Muscle of leg (tissue), 11 donors: ENCODE results near the gene MTHFD2L. TPM values are rescaled to one million over a fixed set of nuclear protein-coding genes. Genes with fewer than 3 reads are reported as not detected.
"Not testable (repeated sequence)": the region's sequence is repeated elsewhere in the genome, so short reads cannot be mapped to it uniquely, and the experiment has no call there.

Experiments used
- DNase-seq: peaks from one replicate; pipeline ENCODE4 v3.0.0; 2013
- H3K27ac ChIP-seq: one replicate; pipeline ENCODE4 v1.5.1; 2013; ENCODE audit warnings: mild to moderate bottlenecking, low read length, control low read depth
- H3K27me3 ChIP-seq: one replicate; pipeline ENCODE4 v1.6.1; 2013; ENCODE audit warnings: low read length; ENCODE audit not compliant: control insufficient read depth, insufficient read depth
- H3K36me3 ChIP-seq: one replicate; pipeline ENCODE4 v1.6.1; 2013; ENCODE audit warnings: low read length; ENCODE audit not compliant: control insufficient read depth, insufficient read depth
- H3K4me1 ChIP-seq: one replicate; pipeline ENCODE4 v1.6.1; 2013; ENCODE audit warnings: low read length; ENCODE audit not compliant: control insufficient read depth, insufficient read depth
- H3K4me3 ChIP-seq: one replicate; pipeline ENCODE4 v1.5.1; 2013; ENCODE audit warnings: low read length, control low read depth
- H3K9me3 ChIP-seq: replicated peaks from 2 replicates; pipeline ENCODE4 v1.6.1; 2013; ENCODE audit warnings: low read depth, low read length; ENCODE audit not compliant: control insufficient read depth
- WGBS: methylation state at CpG from one replicate; pipeline ENCODE4 v1.1.5; 2013; ENCODE audit warnings: missing lambda C conversion rate; ENCODE audit not compliant: insufficient coverage; 5-methylcytosine and 5-hydroxymethylcytosine counted together
- polyA plus RNA-seq, 8 donors: library from polyadenylated mRNA; unstranded; fragments of 120-200 nt; gene quantifications; one replicate each; pipeline versions ENCODE4 v1.2.1 to v1.2.3, GENCODE V29; 2013; ENCODE audit warnings: inconsistent platforms in 1 of 8, low replicate concordance in 1 of 8; ENCODE audit not compliant: insufficient read length in 8 of 8, insufficient read depth in 1 of 8
- total RNA-seq: library from RNA; stranded (reverse); fragments of 120-200 nt; gene quantifications from one replicate; pipeline ENCODE4 v1.2.4, GENCODE V29; 2013

Gene MTHFD2L
- total and polyA plus RNA-seq, 9 donors: 11.7 to 17.7 (median 14.4) TPM

DNA sequence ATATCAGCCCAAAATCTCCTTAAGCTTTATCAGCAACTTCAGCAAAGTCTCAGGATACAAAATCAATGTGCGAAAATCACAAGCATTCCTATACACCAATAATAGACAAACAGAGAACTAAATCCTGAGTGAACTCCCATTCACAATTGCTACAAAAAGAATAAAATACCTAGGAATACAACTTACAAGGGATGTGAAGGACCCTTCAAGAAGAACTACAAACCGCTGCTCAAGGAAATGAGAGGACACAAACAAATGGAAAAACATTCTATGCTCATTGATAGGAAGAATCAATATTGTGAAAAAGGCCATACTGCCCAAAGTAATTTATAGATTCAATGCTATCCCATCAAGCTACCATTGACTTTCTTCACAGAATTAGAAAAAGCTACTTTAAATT, 27.1 kb upstream of the MTHFD2L start:
- H3K27ac ChIP-seq, DNase-seq, H3K27me3 ChIP-seq, H3K36me3 ChIP-seq, H3K9me3 ChIP-seq, H3K4me1 ChIP-seq, H3K4me3 ChIP-seq: not testable (repeated sequence)
- WGBS: no CpG with 5 or more reads among the region's 2 CpGs

DNA sequence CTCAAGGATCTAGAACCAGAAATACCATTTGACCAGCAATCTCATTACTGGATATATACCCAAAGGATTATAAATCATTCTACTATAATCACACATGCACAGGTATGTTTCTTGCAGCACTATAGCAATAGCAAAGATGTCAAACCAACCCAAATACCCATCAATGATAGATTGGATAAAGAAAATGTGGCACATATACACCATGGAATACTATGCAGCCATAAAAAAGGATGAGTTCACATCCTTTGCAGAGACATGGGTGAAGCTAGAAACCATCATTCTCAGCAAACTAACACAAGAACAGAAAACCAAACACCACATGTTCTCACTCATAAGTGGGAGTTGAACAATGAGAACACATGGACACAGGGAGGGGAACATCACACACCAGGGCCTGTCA, 25.7 kb upstream of the MTHFD2L start:
- H3K27me3 ChIP-seq, H3K27ac ChIP-seq, H3K9me3 ChIP-seq, DNase-seq, H3K4me1 ChIP-seq, H3K4me3 ChIP-seq, H3K36me3 ChIP-seq: not testable (repeated sequence)

DNA sequence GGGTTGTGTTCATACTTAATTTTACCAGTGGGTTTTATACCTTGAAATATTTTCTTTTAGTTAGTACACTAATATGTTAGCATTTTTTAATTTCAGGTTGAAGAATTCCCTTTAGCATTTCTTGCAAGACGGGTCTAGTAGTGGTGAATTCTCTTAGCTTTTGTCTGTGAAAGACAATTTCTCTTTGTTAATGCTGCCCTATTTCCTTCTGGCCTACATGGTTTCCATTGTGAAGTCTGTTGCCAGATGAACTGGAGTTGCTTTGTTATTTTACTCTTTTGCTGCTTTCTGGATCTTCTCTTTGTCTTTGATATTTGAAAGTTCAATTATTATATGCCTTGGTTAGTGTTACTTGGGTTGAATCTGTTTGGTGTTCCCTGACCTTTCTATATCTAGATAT, 25.0 kb upstream of the MTHFD2L start:
- no peaks in the 10 kb centered on the region for H3K27me3 ChIP-seq
- no peak overlapping the region for H3K4me3 ChIP-seq
- H3K27ac ChIP-seq: no peak overlapping the region
- peaks cover 2% of the 10 kb centered on the region for H3K9me3 ChIP-seq
- no peaks in the 10 kb centered on the region for H3K4me1 ChIP-seq
- 80% methylated on average over 1 of the region's 1 CpG for WGBS
- no peaks in the 10 kb centered on the region for H3K36me3 ChIP-seq
- no peak for DNase-seq

DNA sequence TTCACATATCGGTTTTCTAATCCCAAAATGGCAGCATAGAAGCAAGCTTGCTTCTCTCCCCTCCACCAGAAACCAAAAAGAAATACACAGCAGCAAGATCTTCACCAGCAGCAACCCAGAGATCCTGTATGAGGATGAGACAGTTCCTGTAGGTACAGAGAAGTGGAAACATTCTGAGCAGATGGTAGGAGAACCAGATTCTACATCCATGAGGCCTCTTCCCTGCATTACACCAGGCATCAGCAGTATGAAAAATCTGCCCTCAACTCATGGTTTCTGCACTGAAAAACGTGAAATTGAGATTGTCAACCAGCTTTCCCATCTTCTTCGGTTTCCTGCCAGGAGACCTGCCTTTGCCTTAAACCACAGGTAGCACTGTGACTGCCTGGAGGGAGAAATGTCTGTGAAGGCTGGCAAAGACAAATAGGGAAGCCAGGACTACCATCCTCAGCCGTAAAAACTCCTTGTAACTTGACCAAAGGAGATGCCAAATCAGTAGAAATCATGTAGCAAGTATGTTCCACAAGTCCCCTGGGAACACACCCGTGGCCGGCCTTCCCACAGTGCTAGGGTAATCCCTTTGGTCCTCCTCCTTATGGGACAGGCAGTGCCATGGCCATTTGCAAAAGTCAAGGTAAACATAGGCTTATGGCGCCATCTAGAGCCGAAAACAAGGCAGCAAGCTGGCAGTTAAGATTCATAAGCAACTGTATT, 24.0 kb upstream of the MTHFD2L start:
- no peaks in the 10 kb centered on the region for H3K4me1 ChIP-seq
- no peaks in the 10 kb centered on the region for H3K27me3 ChIP-seq
- H3K4me3 ChIP-seq: no peak overlapping the region
- H3K9me3 ChIP-seq: peaks cover 2% of the 10 kb centered on the region
- peak; percentile 82 for DNase-seq
- H3K36me3 ChIP-seq: no peaks in the 10 kb centered on the region
- 11% methylated on average over 3 of the region's 8 CpGs for WGBS
- no peak overlapping the region for H3K27ac ChIP-seq

DNA sequence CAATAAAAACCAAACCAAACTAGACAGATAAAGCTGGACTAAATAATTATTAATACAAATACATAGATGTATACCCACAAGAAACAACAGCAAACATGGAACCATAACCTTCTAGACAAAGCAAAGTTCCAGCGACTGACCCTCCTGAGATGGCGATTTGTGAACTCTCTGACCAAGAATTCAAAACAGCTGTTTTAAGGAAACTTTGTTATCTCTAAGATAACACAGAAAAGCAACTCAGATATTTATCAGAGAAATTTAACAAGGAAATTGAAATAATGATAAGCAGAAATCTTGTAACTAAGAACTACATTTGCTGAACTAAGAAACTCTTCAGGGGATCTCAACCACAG, 23.4 kb upstream of the MTHFD2L start:
- H3K36me3 ChIP-seq: no peaks in the 10 kb centered on the region
- no peak for DNase-seq
- H3K27me3 ChIP-seq: no peaks in the 10 kb centered on the region
- H3K4me1 ChIP-seq: no peaks in the 10 kb centered on the region
- H3K9me3 ChIP-seq: no peaks in the 10 kb centered on the region
- no peak overlapping the region for H3K4me3 ChIP-seq
- no CpG with 5 or more reads among the region's 2 CpGs for WGBS
- H3K27ac ChIP-seq: no peak overlapping the region

DNA sequence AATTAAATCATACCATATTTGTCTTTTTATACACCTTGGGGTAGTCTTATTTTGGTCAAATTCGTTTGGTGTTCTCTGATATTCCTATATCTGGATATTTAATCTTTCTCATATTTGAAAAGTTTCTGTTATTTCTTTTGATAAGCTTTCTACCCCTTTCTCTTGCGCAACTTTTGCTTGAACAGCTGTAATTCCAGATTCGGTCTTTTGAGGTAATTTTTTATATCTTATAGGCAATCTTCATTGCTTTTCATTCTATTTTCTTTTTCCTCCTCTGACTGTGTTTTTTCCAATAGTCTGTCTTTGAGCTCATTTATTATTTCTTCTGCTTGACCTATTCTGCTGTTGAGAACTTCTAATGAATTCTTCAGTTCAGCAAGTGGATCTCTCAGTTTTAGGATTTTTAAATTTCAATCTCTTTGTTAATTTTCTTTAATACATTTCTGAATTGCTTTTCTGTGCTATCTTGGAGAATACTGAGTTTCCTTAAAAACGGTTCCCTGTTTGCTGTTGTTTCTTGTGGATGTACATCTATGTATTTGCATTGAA, 11.3 kb upstream of the MTHFD2L start:
- no peaks in the 10 kb centered on the region for H3K36me3 ChIP-seq
- WGBS: no CpG with 5 or more reads among the region's 4 CpGs
- H3K4me3 ChIP-seq: no peak overlapping the region
- no peaks in the 10 kb centered on the region for H3K27me3 ChIP-seq
- no peaks in the 10 kb centered on the region for H3K4me1 ChIP-seq
- H3K27ac ChIP-seq: no peak overlapping the region
- DNase-seq: no peak
- H3K9me3 ChIP-seq: no peaks in the 10 kb centered on the region

DNA sequence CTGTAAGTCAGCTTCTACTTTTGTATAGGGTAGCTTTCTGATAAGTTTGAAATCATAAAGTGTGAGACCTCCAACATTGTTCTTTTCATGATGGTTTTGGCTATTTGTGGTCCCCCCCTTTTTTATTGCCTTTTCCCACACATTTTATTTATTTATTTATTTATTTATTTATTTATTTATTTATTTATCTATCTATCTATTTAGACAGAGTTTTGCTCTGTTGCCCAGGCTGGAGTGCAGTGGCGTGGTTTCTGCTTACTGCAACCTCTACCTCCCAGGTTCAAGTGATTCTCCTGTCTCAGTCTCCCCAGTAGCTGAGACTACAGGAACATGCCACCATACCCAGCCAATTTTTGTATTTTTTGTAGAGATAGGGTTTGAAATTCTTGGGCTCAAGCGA, 9.7 kb upstream of the MTHFD2L start:
- WGBS: no CpG with 5 or more reads among the region's 2 CpGs
- no peak overlapping the region for H3K4me3 ChIP-seq
- H3K27ac ChIP-seq: no peak overlapping the region
- no peaks in the 10 kb centered on the region for H3K27me3 ChIP-seq
- H3K4me1 ChIP-seq: no peaks in the 10 kb centered on the region
- no peaks in the 10 kb centered on the region for H3K36me3 ChIP-seq
- no peak for DNase-seq
- no peaks in the 10 kb centered on the region for H3K9me3 ChIP-seq

DNA sequence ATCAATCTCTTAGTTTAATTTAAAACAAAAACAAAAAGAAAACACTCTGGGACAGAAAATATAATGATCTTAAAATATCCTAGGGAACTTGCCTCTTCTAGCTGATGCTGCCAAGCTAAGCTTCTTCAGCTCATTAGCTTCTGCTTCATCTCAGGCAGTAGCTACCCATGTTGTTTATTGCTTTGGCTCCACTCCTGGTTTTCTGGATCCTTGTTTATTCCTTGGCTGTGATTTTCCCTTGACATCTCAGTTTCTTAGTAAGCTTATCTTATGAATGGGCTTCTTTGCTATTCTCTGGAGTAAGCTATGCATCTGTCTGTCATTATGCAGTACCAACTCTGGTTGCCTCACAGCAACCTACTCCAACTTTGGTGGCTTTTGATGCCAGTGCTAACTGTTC, 5.1 kb upstream of the MTHFD2L start:
- H3K27me3 ChIP-seq: no peaks in the 10 kb centered on the region
- H3K36me3 ChIP-seq: no peaks in the 10 kb centered on the region
- H3K27ac ChIP-seq: no peak overlapping the region
- peaks cover 3% of the 10 kb centered on the region for H3K4me1 ChIP-seq
- H3K4me3 ChIP-seq: no peak overlapping the region
- DNase-seq: no peak
- no peaks in the 10 kb centered on the region for H3K9me3 ChIP-seq

DNA sequence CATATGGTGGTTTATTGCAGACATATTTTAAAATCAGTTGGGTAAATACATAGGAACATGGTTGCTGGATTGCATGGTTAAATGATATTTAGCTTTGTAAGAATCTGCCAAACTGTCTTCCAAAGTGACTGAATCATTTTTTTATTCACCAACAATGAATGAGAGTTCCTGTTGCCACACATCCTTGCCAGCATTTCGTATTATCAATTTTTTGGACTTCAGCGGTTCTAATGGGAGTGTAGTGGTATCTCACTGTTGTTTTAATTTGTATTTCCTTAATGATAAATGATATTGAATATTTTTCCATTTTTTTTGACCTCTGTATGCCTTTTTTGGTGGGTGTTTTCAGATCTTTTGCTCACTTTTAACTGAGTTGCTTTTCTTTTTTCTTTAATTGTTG, 1.4 kb upstream of the MTHFD2L start:
- no CpG with 5 or more reads among the region's 2 CpGs for WGBS
- Histone ChIP-seq H3K4me3 (no peak overlapping the region), H3K27ac (peak overlapping the region; percentile 92), H3K9me3 (no peaks in the 10 kb centered on the region), H3K27me3 (no peaks in the 10 kb centered on the region), H3K4me1 (peaks cover 3% of the 10 kb centered on the region), H3K36me3 (no peaks in the 10 kb centered on the region)
- no peak for DNase-seq

DNA sequence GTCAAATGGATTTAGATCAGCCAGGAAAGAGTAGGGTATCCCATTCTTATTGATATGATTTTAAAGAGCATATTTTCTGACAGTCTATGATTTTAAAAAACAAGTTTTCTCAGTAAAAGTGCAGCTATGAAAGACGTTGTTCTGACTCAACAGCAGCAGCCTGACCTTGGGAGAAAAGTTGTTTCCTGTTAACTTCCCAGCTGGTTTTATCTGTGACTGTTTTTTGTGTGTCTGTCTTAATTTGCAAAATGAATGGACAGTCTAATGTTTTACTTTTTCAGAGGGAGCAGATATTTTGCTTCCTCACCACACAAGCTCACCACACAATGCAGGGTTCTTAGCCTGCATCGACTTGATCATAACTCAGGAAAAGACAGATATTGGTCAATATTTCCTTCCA, 764 bp upstream of the MTHFD2L start:
- no CpG with 5 or more reads among the region's 2 CpGs for WGBS
- Histone ChIP-seq H3K36me3 (no peaks in the 10 kb centered on the region), H3K9me3 (no peaks in the 10 kb centered on the region), H3K4me3 (peak overlapping the region; percentile 69), H3K4me1 (peaks cover 3% of the 10 kb centered on the region), H3K27me3 (no peaks in the 10 kb centered on the region), H3K27ac (peak overlapping the region; percentile 92)
- peak; percentile 40 for DNase-seq
